Effector memory CD8-positive, alpha-beta T cell (primary cell): ENCODE results near the gene PITPNB.

Experiments used
- ATAC-seq: fragments of 150-1000 bp; cut with Tn5 transposase; replicated peaks from 2 replicates; pipeline ENCODE4 v1.10.0; 2021; ENCODE audit warnings: mild to moderate bottlenecking, moderate library complexity
- DNase-seq, 3 experiments: peaks; one replicate each; pipeline ENCODE4 v3.0.0; 2021
- H3K27ac Mint-ChIP-seq, 2 donors: one replicate each; pipeline ENCODE4 v1.8.0; 2022; ENCODE audit warnings: mild to moderate bottlenecking in 2 of 2, mixed read lengths in 2 of 2, moderate library complexity in 2 of 2
- H3K27me3 Mint-ChIP-seq, 2 donors: one replicate each; pipeline ENCODE4 v1.8.0; 2022; ENCODE audit warnings: mixed read lengths in 2 of 2
- H3K36me3 Mint-ChIP-seq: one replicate; pipeline ENCODE4 v1.8.0; 2022; ENCODE audit warnings: mild to moderate bottlenecking, moderate library complexity, mixed read lengths; ENCODE audit not compliant: insufficient read depth
- H3K4me1 Mint-ChIP-seq, 2 donors: one replicate each; pipeline ENCODE4 v1.8.0; 2022; ENCODE audit warnings: low read depth in 2 of 2, mixed read lengths in 2 of 2
- H3K4me3 Mint-ChIP-seq, 2 donors: one replicate each; pipeline ENCODE4 v1.8.0; 2022; ENCODE audit warnings: mild to moderate bottlenecking in 2 of 2, mixed read lengths in 2 of 2, moderate library complexity in 2 of 2
- H3K9me3 Mint-ChIP-seq, 2 donors: one replicate each; pipeline ENCODE4 v1.8.0; 2022; ENCODE audit warnings: mixed read lengths in 2 of 2
- total RNA-seq, 9 experiments: gene quantifications; one replicate each; lab custom pipeline; 2026; lab: John Stamatoyannopoulos, UW

Gene PITPNB
- total RNA-seq, result 25.3 to 68.7 (median 57.6) reads per million in 9 experiments

- peaks cover 32% of the 10 kb centered on the region for H3K36me3 Mint-ChIP-seq
- H3K9me3 Mint-ChIP-seq, result no peaks in the 10 kb centered on the region
- DNase-seq, result peak; percentile 98 to 99 (median 98)
- no peaks in the 10 kb centered on the region for H3K27me3 Mint-ChIP-seq
- peak within 1 kb of the TSS; percentile 94 to 97 for H3K4me3 Mint-ChIP-seq
- H3K4me1 Mint-ChIP-seq, result peaks cover 32 to 64% of the 10 kb centered on the region in 2 donors
- peak within 1 kb of the TSS; percentile 98 for H3K27ac Mint-ChIP-seq
- ATAC-seq, result peak; percentile 80
Measured at GRCh38 chr22:27919222-27919941, at the start of gene PITPNB. TSS of gene PITPNB (minus strand) at chr22:27919256. CDS start at chr22:27919191, 65 bp downstream.

- H3K36me3 Mint-ChIP-seq, result peaks cover 3% of the 10 kb centered on the region
- DNase-seq (no peak), ATAC-seq (no peak)
- H3K4me1 Mint-ChIP-seq, result no peaks in the 10 kb centered on the region
- no peak overlapping the region for H3K27ac Mint-ChIP-seq
- no peaks in the 10 kb centered on the region for H3K27me3 Mint-ChIP-seq
- no peak overlapping the region for H3K4me3 Mint-ChIP-seq
- no peaks in the 10 kb centered on the region for H3K9me3 Mint-ChIP-seq
Measured at GRCh38 chr22:27966168-27967064, 47.4 kb upstream of the PITPNB start.

GRCh38 chr22:27962268-27963044 lies 43.4 kb upstream of the PITPNB start:
- Mint-ChIP-seq H3K9me3 (no peaks in the 10 kb centered on the region), H3K4me3 (no peak overlapping the region), H3K27me3 (no peaks in the 10 kb centered on the region), H3K27ac (no peak overlapping the region), H3K36me3 (peaks cover 3% of the 10 kb centered on the region), H3K4me1 (no peaks in the 10 kb centered on the region)
- ATAC-seq, result no peak
- no peak for DNase-seq

- DNase-seq, result no peak
- ATAC-seq, result no peak
- H3K4me1 Mint-ChIP-seq, result no peaks in the 10 kb centered on the region
- no peaks in the 10 kb centered on the region for H3K9me3 Mint-ChIP-seq
- no peak overlapping the region for H3K27ac Mint-ChIP-seq
- H3K36me3 Mint-ChIP-seq, result peaks cover 3% of the 10 kb centered on the region
- no peaks in the 10 kb centered on the region for H3K27me3 Mint-ChIP-seq
- H3K4me3 Mint-ChIP-seq, result no peak overlapping the region
Measured at GRCh38 chr22:27961680-27962079, 42.6 kb upstream of the PITPNB start.

- Mint-ChIP-seq H3K4me3 (no peak overlapping the region), H3K27ac (no peak overlapping the region), H3K36me3 (peaks cover 3% of the 10 kb centered on the region)
Measured at GRCh38 chr22:27961182-27961581, 42.1 kb upstream of the PITPNB start.

GRCh38 chr22:27959335-27960090 lies 40.5 kb upstream of the PITPNB start:
- H3K36me3 Mint-ChIP-seq, result peaks cover under 1% of the 10 kb centered on the region
- ATAC-seq, result no peak
- H3K4me1 Mint-ChIP-seq, result no peaks in the 10 kb centered on the region
- no peaks in the 10 kb centered on the region for H3K27me3 Mint-ChIP-seq
- H3K9me3 Mint-ChIP-seq, result no peaks in the 10 kb centered on the region
- no peak for DNase-seq
- H3K27ac Mint-ChIP-seq, result no peak overlapping the region
- H3K4me3 Mint-ChIP-seq, result no peak overlapping the region

More at GRCh38 chr22:27961182-27961581, 42.1 kb upstream of the PITPNB start:
- H3K4me1 Mint-ChIP-seq, result no peaks in the 10 kb centered on the region
- no peak for ATAC-seq
- no peaks in the 10 kb centered on the region for H3K27me3 Mint-ChIP-seq
- DNase-seq, result no peak
- H3K9me3 Mint-ChIP-seq, result no peaks in the 10 kb centered on the region

DNA sequence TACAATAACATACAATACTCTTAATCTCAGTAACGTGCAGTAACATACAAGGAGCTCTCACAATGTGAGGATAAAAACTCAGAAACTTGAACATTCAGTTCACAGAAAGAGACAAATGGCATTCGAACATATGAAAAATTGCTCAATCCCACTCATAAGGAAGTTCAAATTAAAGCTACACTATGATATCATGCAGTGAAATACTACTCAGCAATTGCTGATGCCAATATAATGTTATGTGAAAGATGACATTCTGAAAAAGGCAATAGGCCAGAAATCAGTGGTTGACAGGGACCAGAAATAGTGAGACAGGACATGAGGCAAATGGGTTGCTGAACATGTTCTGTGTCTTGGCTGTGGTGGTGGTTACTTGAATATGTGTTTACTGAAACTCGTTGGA lies 33.7 kb upstream of the PITPNB start:
- H3K4me3 Mint-ChIP-seq, result no peak overlapping the region
- no peaks in the 10 kb centered on the region for H3K36me3 Mint-ChIP-seq
- no peak for DNase-seq
- no peak for ATAC-seq
- H3K9me3 Mint-ChIP-seq, result no peaks in the 10 kb centered on the region
- H3K27me3 Mint-ChIP-seq, result no peaks in the 10 kb centered on the region
- no peaks in the 10 kb centered on the region for H3K4me1 Mint-ChIP-seq
- H3K27ac Mint-ChIP-seq, result no peak overlapping the region

DNA sequence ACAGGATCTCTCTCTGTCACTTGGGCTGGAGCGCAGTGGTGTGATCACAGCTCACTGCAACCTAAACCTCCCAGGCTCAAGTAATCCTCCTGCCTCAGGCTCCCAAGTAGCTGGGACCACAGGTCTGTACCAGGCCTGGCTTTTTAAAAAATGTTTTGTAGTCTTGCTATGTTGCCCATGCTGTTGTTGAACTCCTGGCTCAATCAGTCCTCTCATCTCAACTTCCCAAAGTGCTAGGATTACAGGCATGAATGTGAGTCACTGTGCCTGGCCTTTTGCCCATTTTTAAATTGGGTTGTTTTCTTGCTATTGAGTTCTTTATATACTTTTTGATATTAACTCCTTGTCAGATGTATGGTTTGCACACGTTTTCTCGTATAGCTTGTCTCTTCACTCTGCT lies 33.0 kb upstream of the PITPNB start:
- ATAC-seq (no peak), DNase-seq (no peak)
- H3K27me3 Mint-ChIP-seq, result no peaks in the 10 kb centered on the region
- no peak overlapping the region for H3K4me3 Mint-ChIP-seq
- H3K9me3 Mint-ChIP-seq, result no peaks in the 10 kb centered on the region
- no peak overlapping the region for H3K27ac Mint-ChIP-seq
- H3K36me3 Mint-ChIP-seq, result no peaks in the 10 kb centered on the region
- H3K4me1 Mint-ChIP-seq, result no peaks in the 10 kb centered on the region

GRCh38 chr22:27949421-27949820 lies 30.4 kb upstream of the PITPNB start:
- Mint-ChIP-seq H3K36me3 (no peaks in the 10 kb centered on the region), H3K4me1 (no peaks in the 10 kb centered on the region), H3K27ac (no peak overlapping the region), H3K9me3 (no peaks in the 10 kb centered on the region), H3K4me3 (no peak overlapping the region), H3K27me3 (no peaks in the 10 kb centered on the region)
- ATAC-seq (no peak), DNase-seq (no peak)

GRCh38 chr22:27948569-27948968 lies 29.5 kb upstream of the PITPNB start:
- Mint-ChIP-seq H3K4me1 (no peaks in the 10 kb centered on the region), H3K36me3 (no peaks in the 10 kb centered on the region), H3K27ac (no peak overlapping the region), H3K27me3 (no peaks in the 10 kb centered on the region), H3K9me3 (no peaks in the 10 kb centered on the region), H3K4me3 (no peak overlapping the region)
- ATAC-seq (no peak), DNase-seq (no peak)

DNA sequence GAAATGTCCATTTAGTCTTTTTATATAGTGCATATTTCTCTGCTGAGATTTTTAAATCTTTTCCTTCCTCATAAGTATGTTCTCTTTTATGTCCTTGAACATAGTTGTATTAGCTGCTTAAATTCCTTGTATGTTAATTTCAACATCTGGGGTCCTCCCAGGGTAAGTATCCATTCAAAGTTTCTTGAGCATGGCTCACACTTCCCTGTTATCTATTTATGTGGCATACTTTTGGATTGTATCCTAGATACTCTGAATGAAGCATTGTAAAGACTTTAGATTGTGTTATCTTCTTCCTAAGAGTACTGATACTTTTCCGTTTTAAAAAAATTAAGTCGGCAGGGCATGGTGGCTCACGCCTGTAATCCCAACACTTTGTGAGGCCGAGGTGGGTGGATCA lies 28.4 kb upstream of the PITPNB start:
- Mint-ChIP-seq H3K27ac (no peak overlapping the region), H3K36me3 (peaks cover 7% of the 10 kb centered on the region), H3K4me1 (no peaks in the 10 kb centered on the region), H3K4me3 (no peak overlapping the region), H3K9me3 (no peaks in the 10 kb centered on the region), H3K27me3 (no peaks in the 10 kb centered on the region)
- ATAC-seq (no peak), DNase-seq (no peak)

DNA sequence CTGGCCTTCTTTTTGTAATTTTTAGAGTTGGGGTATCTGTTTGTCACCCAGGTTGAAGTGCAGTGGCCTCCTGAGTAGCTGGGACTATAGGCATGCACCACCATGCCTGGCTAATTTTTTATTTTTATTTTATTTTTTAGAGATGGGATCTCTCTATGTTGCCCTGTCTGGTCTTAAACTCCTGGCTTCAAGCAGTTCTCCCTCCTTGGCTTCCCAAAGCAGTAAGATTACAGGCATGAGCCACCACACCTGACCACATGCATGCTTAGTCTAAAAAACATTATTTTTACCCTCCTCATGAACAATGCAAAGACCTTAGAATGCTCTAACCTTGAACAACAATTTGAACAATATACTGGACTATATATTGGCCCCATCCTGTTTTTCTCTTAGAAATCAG lies 22.1 kb upstream of the PITPNB start:
- Mint-ChIP-seq H3K36me3 (peaks cover 7% of the 10 kb centered on the region), H3K4me3 (no peak overlapping the region), H3K9me3 (no peaks in the 10 kb centered on the region), H3K27me3 (no peaks in the 10 kb centered on the region), H3K4me1 (no peaks in the 10 kb centered on the region), H3K27ac (no peak overlapping the region)
- ATAC-seq (no peak), DNase-seq (no peak)

DNA sequence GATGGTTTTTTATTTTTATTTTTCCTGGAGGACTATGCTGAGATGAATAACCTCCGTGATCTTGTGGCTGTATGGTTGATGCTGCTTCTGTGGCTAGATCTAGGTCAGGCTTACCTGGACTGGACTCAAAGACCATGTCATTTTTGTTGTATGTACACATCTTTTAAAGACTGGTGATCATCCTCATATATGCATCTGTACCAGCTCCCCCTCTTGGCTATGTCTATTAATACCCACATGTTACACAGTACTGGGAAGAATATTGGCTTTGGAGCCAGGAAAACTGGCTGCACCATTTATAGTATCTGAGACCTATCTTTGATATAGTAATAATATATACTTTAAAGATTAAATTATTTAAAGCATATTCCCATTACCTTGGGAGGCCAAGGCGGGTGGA lies 18.4 kb upstream of the PITPNB start:
- Mint-ChIP-seq H3K27me3 (no peaks in the 10 kb centered on the region), H3K36me3 (peaks cover 4% of the 10 kb centered on the region), H3K4me3 (no peak overlapping the region), H3K9me3 (no peaks in the 10 kb centered on the region), H3K4me1 (no peaks in the 10 kb centered on the region), H3K27ac (no peak overlapping the region)
- ATAC-seq (no peak), DNase-seq (no peak)
